Neural cell (in vitro differentiated cells): ENCODE results near the gene SH3PXD2A.

Experiments used
- EP300 ChIP-seq: fragments of 450-650 bp; conservative IDR thresholded peaks from 2 replicates; pipeline ENCODE4 v1.6.1; 2014; ENCODE audit warnings: antibody characterized with exemption, mild to moderate bottlenecking, moderate library complexity; ENCODE audit not compliant: poor library complexity, severe bottlenecking
- EZH2 ChIP-seq: fragments of 200-600, 300-800 bp; shearing (Covaris generic), sonication (generic); IDR thresholded peaks from 2 replicates; pipeline ENCODE4 v1.6.1; 2014; ENCODE audit warnings: antibody characterized with exemption, low read length, borderline replicate concordance, mild to moderate bottlenecking; ENCODE audit not compliant: insufficient read depth, poor library complexity, severe bottlenecking
- POLR2AphosphoS5 ChIP-seq: IDR thresholded peaks from 2 replicates; pipeline ENCODE4 v1.6.1; 2012
- RAD21 ChIP-seq: fragments of 450-650 bp; conservative IDR thresholded peaks from 2 replicates; pipeline ENCODE4 v1.6.1; 2014; ENCODE audit warnings: antibody characterized with exemption, mild to moderate bottlenecking, moderate library complexity
- TAF1 ChIP-seq: IDR thresholded peaks from 2 replicates; pipeline ENCODE4 v1.6.1; 2012; ENCODE audit warnings: low read depth
- TF ChIP-seq, protein P1 (sequence below): fragments of 450-650 bp; IDR thresholded peaks from 2 replicates; pipeline ENCODE4 v1.5.1; 2014; ENCODE audit warnings: antibody characterized with exemption, mild to moderate bottlenecking, moderate library complexity; ENCODE audit not compliant: poor library complexity, severe bottlenecking
- TF ChIP-seq, protein P2 (sequence below): IDR thresholded peaks from 2 replicates; pipeline ENCODE4 v1.6.1; 2012; ENCODE audit warnings: borderline replicate concordance

DNA sequence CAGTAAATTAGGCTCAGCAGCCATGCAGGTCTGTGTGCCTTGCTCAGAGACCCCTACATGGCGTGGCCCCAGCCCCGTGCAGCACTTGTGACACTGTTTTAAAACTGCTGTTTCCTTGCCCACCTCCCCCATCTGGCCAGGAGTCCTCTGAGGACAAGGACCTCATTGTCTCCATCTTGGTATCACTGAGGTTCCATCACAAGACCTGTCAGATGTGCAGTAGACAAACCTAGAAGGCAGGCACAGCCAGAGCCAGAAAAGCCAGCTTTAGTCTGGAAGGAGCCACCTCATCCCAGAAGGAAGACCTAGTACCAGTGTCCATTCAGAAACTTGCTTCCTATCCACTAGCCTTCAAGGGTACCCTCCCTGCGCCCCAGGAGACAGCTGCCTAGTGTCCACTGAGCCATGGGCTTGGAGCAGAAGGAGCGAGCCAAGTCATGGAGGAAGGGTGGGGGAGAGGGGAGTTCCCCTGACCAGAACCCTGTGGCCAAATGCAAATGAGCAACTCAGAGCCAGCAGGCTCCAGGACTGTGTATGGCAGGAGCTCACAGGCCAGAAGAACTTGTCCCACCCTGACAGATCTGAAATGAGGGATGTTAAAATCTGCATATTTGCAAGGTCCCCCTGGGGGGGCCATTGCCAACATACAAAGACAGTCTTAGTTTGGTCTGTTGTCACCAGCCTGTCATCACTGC is 176.1 kb downstream of the SH3PXD2A start:
- TF ChIP-seq, protein P1, sequence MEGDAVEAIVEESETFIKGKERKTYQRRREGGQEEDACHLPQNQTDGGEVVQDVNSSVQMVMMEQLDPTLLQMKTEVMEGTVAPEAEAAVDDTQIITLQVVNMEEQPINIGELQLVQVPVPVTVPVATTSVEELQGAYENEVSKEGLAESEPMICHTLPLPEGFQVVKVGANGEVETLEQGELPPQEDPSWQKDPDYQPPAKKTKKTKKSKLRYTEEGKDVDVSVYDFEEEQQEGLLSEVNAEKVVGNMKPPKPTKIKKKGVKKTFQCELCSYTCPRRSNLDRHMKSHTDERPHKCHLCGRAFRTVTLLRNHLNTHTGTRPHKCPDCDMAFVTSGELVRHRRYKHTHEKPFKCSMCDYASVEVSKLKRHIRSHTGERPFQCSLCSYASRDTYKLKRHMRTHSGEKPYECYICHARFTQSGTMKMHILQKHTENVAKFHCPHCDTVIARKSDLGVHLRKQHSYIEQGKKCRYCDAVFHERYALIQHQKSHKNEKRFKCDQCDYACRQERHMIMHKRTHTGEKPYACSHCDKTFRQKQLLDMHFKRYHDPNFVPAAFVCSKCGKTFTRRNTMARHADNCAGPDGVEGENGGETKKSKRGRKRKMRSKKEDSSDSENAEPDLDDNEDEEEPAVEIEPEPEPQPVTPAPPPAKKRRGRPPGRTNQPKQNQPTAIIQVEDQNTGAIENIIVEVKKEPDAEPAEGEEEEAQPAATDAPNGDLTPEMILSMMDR, result no peak
- TF ChIP-seq TAF1 (no peak), EP300 (no peak), EZH2 (no peak), POLR2AphosphoS5 (no peak), RAD21 (no peak)
- TF ChIP-seq, protein P2, sequence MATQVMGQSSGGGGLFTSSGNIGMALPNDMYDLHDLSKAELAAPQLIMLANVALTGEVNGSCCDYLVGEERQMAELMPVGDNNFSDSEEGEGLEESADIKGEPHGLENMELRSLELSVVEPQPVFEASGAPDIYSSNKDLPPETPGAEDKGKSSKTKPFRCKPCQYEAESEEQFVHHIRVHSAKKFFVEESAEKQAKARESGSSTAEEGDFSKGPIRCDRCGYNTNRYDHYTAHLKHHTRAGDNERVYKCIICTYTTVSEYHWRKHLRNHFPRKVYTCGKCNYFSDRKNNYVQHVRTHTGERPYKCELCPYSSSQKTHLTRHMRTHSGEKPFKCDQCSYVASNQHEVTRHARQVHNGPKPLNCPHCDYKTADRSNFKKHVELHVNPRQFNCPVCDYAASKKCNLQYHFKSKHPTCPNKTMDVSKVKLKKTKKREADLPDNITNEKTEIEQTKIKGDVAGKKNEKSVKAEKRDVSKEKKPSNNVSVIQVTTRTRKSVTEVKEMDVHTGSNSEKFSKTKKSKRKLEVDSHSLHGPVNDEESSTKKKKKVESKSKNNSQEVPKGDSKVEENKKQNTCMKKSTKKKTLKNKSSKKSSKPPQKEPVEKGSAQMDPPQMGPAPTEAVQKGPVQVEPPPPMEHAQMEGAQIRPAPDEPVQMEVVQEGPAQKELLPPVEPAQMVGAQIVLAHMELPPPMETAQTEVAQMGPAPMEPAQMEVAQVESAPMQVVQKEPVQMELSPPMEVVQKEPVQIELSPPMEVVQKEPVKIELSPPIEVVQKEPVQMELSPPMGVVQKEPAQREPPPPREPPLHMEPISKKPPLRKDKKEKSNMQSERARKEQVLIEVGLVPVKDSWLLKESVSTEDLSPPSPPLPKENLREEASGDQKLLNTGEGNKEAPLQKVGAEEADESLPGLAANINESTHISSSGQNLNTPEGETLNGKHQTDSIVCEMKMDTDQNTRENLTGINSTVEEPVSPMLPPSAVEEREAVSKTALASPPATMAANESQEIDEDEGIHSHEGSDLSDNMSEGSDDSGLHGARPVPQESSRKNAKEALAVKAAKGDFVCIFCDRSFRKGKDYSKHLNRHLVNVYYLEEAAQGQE, result no peak
